HepG2 (cell line): Measurements from ENCODE around the gene CAPZA1. TPM values are rescaled to one million over a fixed set of nuclear protein-coding genes. Genes with fewer than 3 reads are reported as not detected.

ENCODE experiments used
- ETV5 ChIP-seq: IDR thresholded peaks from 2 replicates; pipeline ENCODE4 v1.6.1; 2018; ENCODE audit warnings: missing biosample characterization, missing genetic modification reagents, inconsistent platforms, borderline replicate concordance
- EZH2 ChIP-seq: conservative IDR thresholded peaks from 2 replicates; pipeline ENCODE4 v1.6.1; 2012; ENCODE audit warnings: mild to moderate bottlenecking, low read depth, low read length, moderate library complexity
- GABPA ChIP-seq, 2 experiments: IDR thresholded peaks; 2 replicates each; pipeline ENCODE4 v1.6.1; 2011 to 2016; ENCODE audit warnings: low read depth in 2 of 2, low read length in 1 of 2, missing biosample characterization in 1 of 2, missing genetic modification characterization in 1 of 2
- MIXL1 ChIP-seq: IDR thresholded peaks from 2 replicates; pipeline ENCODE4 v1.6.1; 2016
- NCOA1 ChIP-seq: sonication (generic); formaldehyde crosslinking; IDR thresholded peaks from 2 replicates; pipeline ENCODE4 v1.9.0; 2021; ENCODE audit warnings: missing genetic modification reagents
- NR0B2 ChIP-seq: sonication (generic); formaldehyde crosslinking; IDR thresholded peaks from 2 replicates; pipeline ENCODE4 v1.4.0; 2020; ENCODE audit warnings: mild to moderate bottlenecking, missing genetic modification reagents
- PATZ1 ChIP-seq: sonication (generic); formaldehyde crosslinking; IDR thresholded peaks from 2 replicates; pipeline ENCODE4 v1.4.0; 2020; ENCODE audit warnings: missing genetic modification reagents
- POLR2A ChIP-seq, 2 experiments: IDR thresholded peaks; 2 replicates each; pipeline ENCODE4 v1.6.1; 2011; ENCODE audit warnings: low read depth in 2 of 2, low read length in 2 of 2, mild to moderate bottlenecking in 1 of 2, moderate library complexity in 1 of 2; ENCODE audit not compliant: insufficient read depth in 1 of 2
- TEAD3 ChIP-seq: optimal IDR thresholded peaks from 2 replicates; pipeline ENCODE3; 2016; ENCODE audit warnings: borderline replicate concordance
- THRA ChIP-seq: sonication (generic); formaldehyde crosslinking; IDR thresholded peaks from 2 replicates; pipeline ENCODE4 v1.4.0; 2020; ENCODE audit warnings: missing genetic modification reagents, borderline replicate concordance
- USF2 ChIP-seq, 2 experiments: sonication (generic) in 1 of 2; formaldehyde crosslinking in 1 of 2; IDR thresholded peaks; 2 replicates each; pipeline versions ENCODE4 v1.5.1 to v1.6.1; 2011 to 2020; ENCODE audit warnings: borderline replicate concordance in 1 of 2, low read depth in 1 of 2, low read length in 1 of 2, mild to moderate bottlenecking in 1 of 2, missing genetic modification reagents in 1 of 2, moderate library complexity in 1 of 2
- WIZ ChIP-seq: sonication (generic); formaldehyde crosslinking; IDR thresholded peaks from 2 replicates; pipeline ENCODE4 v1.5.1; 2020; ENCODE audit warnings: mild to moderate bottlenecking, missing genetic modification reagents
- ZBTB20 ChIP-seq: sonication (generic); formaldehyde crosslinking; IDR thresholded peaks from 2 replicates; pipeline ENCODE4 v1.8.1; 2023; ENCODE audit warnings: missing genetic modification reagents, low read depth, mild to moderate bottlenecking, borderline replicate concordance
- ZNF292 ChIP-seq: sonication (generic); formaldehyde crosslinking; IDR thresholded peaks from 2 replicates; pipeline ENCODE4 v1.8.1; 2022; ENCODE audit warnings: mild to moderate bottlenecking, low read depth, missing genetic modification reagents, borderline replicate concordance
- ZNF34 ChIP-seq: sonication (generic); formaldehyde crosslinking; IDR thresholded peaks from 2 replicates; pipeline ENCODE4 v1.4.0; 2020; ENCODE audit warnings: mild to moderate bottlenecking, missing genetic modification reagents, borderline replicate concordance
- ZNF451 ChIP-seq: sonication (generic); formaldehyde crosslinking; IDR thresholded peaks from 2 replicates; pipeline ENCODE4 v1.5.0; 2020; ENCODE audit warnings: mild to moderate bottlenecking, missing genetic modification reagents
- ZNF782 ChIP-seq: sonication (generic); formaldehyde crosslinking; IDR thresholded peaks from 2 replicates; pipeline ENCODE4 v1.4.0; 2020; ENCODE audit warnings: missing genetic modification reagents, mild to moderate bottlenecking, borderline replicate concordance
- ZSCAN5A ChIP-seq: sonication (generic); formaldehyde crosslinking; IDR thresholded peaks from 2 replicates; pipeline ENCODE4 v1.8.0; 2022; ENCODE audit warnings: mild to moderate bottlenecking, missing genetic modification reagents, borderline replicate concordance
- polyA plus RNA-seq, 8 experiments: library from polyadenylated mRNA; depleted of rRNA in 3 of 8; stranded (reverse) in 7 of 8; unstranded in 1 of 8; fragments of >200 nt; fragmentation: Illumina TruSeq in 4 of 8; extraction: Trizol in 4 of 8; gene quantifications; 2 replicates each; pipeline versions ENCODE4 v1.2.1 to v1.2.3, GENCODE V29; 2011 to 2016; ENCODE audit warnings: low read depth in 4 of 8, missing spikeins in 1 of 8, mixed read lengths in 1 of 8; ENCODE audit not compliant: insufficient read depth in 1 of 8
- total RNA-seq, 5 experiments: library from RNA; depleted of rRNA; stranded (reverse); fragments of >200 nt; fragmentation: Illumina TruSeq; extraction: Trizol; gene quantifications; 2 replicates each; pipeline ENCODE4 v1.2.3, GENCODE V29; 2016; ENCODE audit warnings: low read depth in 1 of 5

Gene CAPZA1
- total and polyA plus RNA-seq, 2 of the 13 experiments (the other 11 are each of a cell fraction or from before 2014, with no cell fraction given): 67.0 to 117 TPM

GRCh38 chr1:112619518-112620376 is at the start of gene CAPZA1 (continued):
- peak; percentile 22; the same call in 1 of the 2 replicates for TF ChIP-seq ZNF451 (CRISPR knock-in tag)
- no peak for TF ChIP-seq MIXL1 (CRISPR knock-in tag)
- peak; percentile 36; the same call in 1 of the 2 replicates for TF ChIP-seq WIZ (CRISPR knock-in tag)
- 0 out of 2 replicates have a peak, but pooled peaks have one; percentile 23 for TF ChIP-seq NR0B2 (CRISPR knock-in tag)
- no peak; the same call in 1 of the 2 replicates for TF ChIP-seq ZBTB20 (CRISPR knock-in tag)
- TF ChIP-seq ZSCAN5A (CRISPR knock-in tag): 0 out of 2 replicates have a peak, but pooled peaks have one; percentile 5
- peak; percentile 35 for TF ChIP-seq TEAD3 (CRISPR knock-in tag)
- no peak for TF ChIP-seq USF2 (IDR thresholded peaks at IDR 0.05; ENCODE audit: low read depth, low read length)
- TF ChIP-seq USF2 (CRISPR knock-in tag; IDR thresholded peaks at IDR 0.05; ENCODE audit: borderline replicate concordance): no peak
- 0 out of 2 replicates have a peak, but pooled peaks have one; percentile 68 for TF ChIP-seq ZNF34 (CRISPR knock-in tag)
- TF ChIP-seq POLR2A (IDR thresholded peaks at IDR 0.05; ENCODE audit: insufficient read depth in 1 of 2, low read depth in 2 of 2, low read length in 2 of 2): peak; percentile 79 to 92
- TF ChIP-seq EZH2: no peak
- TF ChIP-seq PATZ1 (CRISPR knock-in tag): 0 out of 2 replicates have a peak, but pooled peaks have one; percentile 9
- peak; percentile 82 for TF ChIP-seq ETV5
- peak; percentile 68 for TF ChIP-seq GABPA (IDR thresholded peaks at IDR 0.05; ENCODE audit: low read depth, low read length)
- peak; percentile 91 for TF ChIP-seq GABPA (CRISPR knock-in tag; IDR thresholded peaks at IDR 0.05; ENCODE audit: low read depth)
- peak; percentile 68; the same call in 1 of the 2 replicates for TF ChIP-seq NCOA1 (CRISPR knock-in tag)
- no peak for TF ChIP-seq ZNF292
- 0 out of 2 replicates have a peak, but pooled peaks have one; percentile 52 for TF ChIP-seq ZNF782 (CRISPR knock-in tag)
- TF ChIP-seq THRA (CRISPR knock-in tag): peak; percentile 29; the same call in 1 of the 2 replicates
